ENCODE data around the gene NT5C.

GRCh38 chr17:75097865-75098264 is 33.7 kb downstream of the NT5C start:
- TF ChIP-seq CTCF (IDR thresholded peaks at IDR 0.05) (no peak), POLR2A (IDR thresholded peaks at IDR 0.05) (no peak), POLR2AphosphoS5 (IDR thresholded peaks at IDR 0.05) (no peak)
